GM10266 (cell line): ENCODE results near the gene HNRNPUL1.
A peak's percentile ranks its signal among the peaks of the same experiment; 100 is the strongest.

Source experiments
- DNase-seq: peaks from one replicate; pipeline ENCODE4 v3.0.0; 2012; ENCODE audit errors: extremely low spot score
- CTCF ChIP-seq: IDR thresholded peaks from 2 replicates; pipeline ENCODE4 v1.5.1; 2012; ENCODE audit warnings: mild to moderate bottlenecking, low read depth; ENCODE audit not compliant: control insufficient read depth, insufficient read depth; ENCODE audit errors: missing control alignments

Gene HNRNPUL1

GRCh38 chr19:41310033-41310831, 46.1 kb downstream of the HNRNPUL1 start, which contains the start of gene CCDC97:
CCDC97 (plus strand) TSS chr19:41310172; CDS start chr19:41310311, 139 bp downstream.
- DNase-seq = peak; percentile 94
- TF ChIP-seq CTCF = no peak

GRCh38 chr19:41311072-41311471, 46.9 kb downstream of the HNRNPUL1 start:
- no peak for TF ChIP-seq CTCF
- DNase-seq = no peak

- no peak for TF ChIP-seq CTCF
- DNase-seq = no peak
Measured at GRCh38 chr19:41311613-41312012, 47.4 kb downstream of the HNRNPUL1 start.

- TF ChIP-seq CTCF = no peak
- DNase-seq = no peak
Measured at GRCh38 chr19:41316306-41316920, 52.2 kb downstream of the HNRNPUL1 start.

GRCh38 chr19:41318696-41319499, 54.7 kb downstream of the HNRNPUL1 start:
- DNase-seq = no peak
- TF ChIP-seq CTCF = no peak

- DNase-seq = no peak
- TF ChIP-seq CTCF = no peak
Measured at GRCh38 chr19:41319500-41320184, 55.5 kb downstream of the HNRNPUL1 start.
